Measurements from ENCODE around the gene HS3ST5. TPM values are rescaled to one million over a fixed set of nuclear protein-coding genes. Genes with fewer than 3 reads are reported as not detected.

The HS3ST5 gene
- total RNA-seq, 1 donor from 2014 or later = 1.5 TPM

DNA sequence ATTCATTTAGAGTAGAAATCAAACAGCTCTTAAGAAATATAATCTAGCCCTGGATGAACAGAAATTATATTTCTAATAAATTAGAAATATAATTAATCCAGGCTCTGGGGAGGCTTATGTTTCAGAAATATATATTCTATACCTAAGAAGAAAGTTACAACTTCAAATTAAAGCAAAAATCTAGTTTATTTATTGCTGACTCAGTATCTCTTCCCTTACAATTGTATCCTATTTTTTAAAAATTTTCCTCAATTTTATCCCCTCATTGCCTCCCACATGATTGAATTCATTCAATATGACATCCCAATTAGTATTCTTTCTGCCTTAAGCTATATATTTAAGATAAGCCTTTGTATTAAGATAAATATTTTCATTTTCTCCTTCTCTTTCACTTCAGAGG is 71.4 kb downstream of the HS3ST5 start:
- Mint-ChIP-seq H3K36me3 (ENCODE audit: low read depth, unreplicated experiment) (no peaks in the 10 kb centered on the region), H3K4me3 (ENCODE audit: unreplicated experiment) (no peak overlapping the region), H3K9me3 (ENCODE audit: unreplicated experiment) (no peaks in the 10 kb centered on the region), H3K4me1 (ENCODE audit: low read depth, unreplicated experiment) (no peaks in the 10 kb centered on the region), H3K27me3 (ENCODE audit: low read depth, unreplicated experiment) (no peaks in the 10 kb centered on the region), H3K27ac (ENCODE audit: unreplicated experiment) (no peak overlapping the region)
- Histone ChIP-seq H3K27me3 (ENCODE audit: insufficient read depth, low read length) (no peaks in the 10 kb centered on the region), H3K79me2 (ENCODE audit: insufficient read depth, low read length) (no peaks in the 10 kb centered on the region), H4K20me1 (ENCODE audit: insufficient read depth, low read length) (no peaks in the 10 kb centered on the region), H3K9ac (ENCODE audit: low read length) (no peak overlapping the region), H3K9me3 (ENCODE audit: insufficient read depth, low read depth, low read length) (no peaks in the 10 kb centered on the region), H2AFZ (ENCODE audit: low read depth, low read length) (no peak overlapping the region), H3K4me3 (ENCODE audit: insufficient read depth, low read depth, low read length) (no peak overlapping the region), H3K4me1 (ENCODE audit: insufficient read depth, low read length) (no peaks in the 10 kb centered on the region), H3K36me3 (ENCODE audit: insufficient read depth, low read length) (no peaks in the 10 kb centered on the region), H3K4me2 (ENCODE audit: low read length) (no peak overlapping the region), H3K27ac (ENCODE audit: low read depth, low read length) (no peak overlapping the region)
- FAIRE-seq (no peak), DNase-seq (ENCODE audit: low read depth) (no peak)
- no peak for TF ChIP-seq EZH2 (IDR thresholded peaks at IDR 0.05; ENCODE audit: insufficient read depth, low read length)
- TF ChIP-seq, protein P1, sequence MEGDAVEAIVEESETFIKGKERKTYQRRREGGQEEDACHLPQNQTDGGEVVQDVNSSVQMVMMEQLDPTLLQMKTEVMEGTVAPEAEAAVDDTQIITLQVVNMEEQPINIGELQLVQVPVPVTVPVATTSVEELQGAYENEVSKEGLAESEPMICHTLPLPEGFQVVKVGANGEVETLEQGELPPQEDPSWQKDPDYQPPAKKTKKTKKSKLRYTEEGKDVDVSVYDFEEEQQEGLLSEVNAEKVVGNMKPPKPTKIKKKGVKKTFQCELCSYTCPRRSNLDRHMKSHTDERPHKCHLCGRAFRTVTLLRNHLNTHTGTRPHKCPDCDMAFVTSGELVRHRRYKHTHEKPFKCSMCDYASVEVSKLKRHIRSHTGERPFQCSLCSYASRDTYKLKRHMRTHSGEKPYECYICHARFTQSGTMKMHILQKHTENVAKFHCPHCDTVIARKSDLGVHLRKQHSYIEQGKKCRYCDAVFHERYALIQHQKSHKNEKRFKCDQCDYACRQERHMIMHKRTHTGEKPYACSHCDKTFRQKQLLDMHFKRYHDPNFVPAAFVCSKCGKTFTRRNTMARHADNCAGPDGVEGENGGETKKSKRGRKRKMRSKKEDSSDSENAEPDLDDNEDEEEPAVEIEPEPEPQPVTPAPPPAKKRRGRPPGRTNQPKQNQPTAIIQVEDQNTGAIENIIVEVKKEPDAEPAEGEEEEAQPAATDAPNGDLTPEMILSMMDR (IDR thresholded peaks at IDR 0.05; ENCODE audit: insufficient read depth, low read depth, low read length) = no peak

DNA sequence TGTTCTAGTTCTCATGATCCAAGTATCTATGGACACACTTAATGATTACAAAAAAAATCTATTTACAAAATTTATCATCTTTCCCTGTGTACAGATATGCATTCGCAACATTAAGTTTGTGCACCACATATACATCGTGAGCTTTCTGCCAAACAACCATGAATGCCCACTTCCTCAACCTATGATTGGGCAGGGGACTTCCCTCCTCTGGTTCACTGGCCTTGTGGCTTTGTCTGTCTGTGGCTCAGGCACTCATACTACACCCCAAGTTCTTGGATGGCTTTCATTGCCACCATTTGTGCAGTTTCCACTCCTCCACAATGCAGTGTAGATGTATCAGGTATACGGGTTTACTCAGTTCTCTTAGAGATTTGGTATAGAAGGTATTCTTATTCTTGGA is 74.9 kb downstream of the HS3ST5 start:
- no peak overlapping the region for H3K27ac Mint-ChIP-seq (ENCODE audit: unreplicated experiment)
- Histone ChIP-seq H3K9ac (ENCODE audit: low read length) (no peak overlapping the region), H3K36me3 (ENCODE audit: insufficient read depth, low read length) (no peaks in the 10 kb centered on the region), H3K79me2 (ENCODE audit: insufficient read depth, low read length) (no peaks in the 10 kb centered on the region), H3K9me3 (ENCODE audit: insufficient read depth, low read depth, low read length) (no peaks in the 10 kb centered on the region), H3K27me3 (ENCODE audit: insufficient read depth, low read length) (no peaks in the 10 kb centered on the region), H4K20me1 (ENCODE audit: insufficient read depth, low read length) (no peaks in the 10 kb centered on the region), H3K4me1 (ENCODE audit: insufficient read depth, low read length) (no peaks in the 10 kb centered on the region), H3K27ac (ENCODE audit: low read depth, low read length) (no peak overlapping the region), H3K4me2 (ENCODE audit: low read length) (no peak overlapping the region), H3K4me3 (ENCODE audit: insufficient read depth, low read depth, low read length) (no peak overlapping the region), H2AFZ (ENCODE audit: low read depth, low read length) (no peak overlapping the region)
- no peaks in the 10 kb centered on the region for H3K4me1 Mint-ChIP-seq (ENCODE audit: low read depth, unreplicated experiment)
- FAIRE-seq (no peak), DNase-seq (ENCODE audit: low read depth) (no peak)
- no peak for TF ChIP-seq EZH2 (IDR thresholded peaks at IDR 0.05; ENCODE audit: insufficient read depth, low read length)
- TF ChIP-seq, protein P1 (IDR thresholded peaks at IDR 0.05; ENCODE audit: insufficient read depth, low read depth, low read length) = no peak
- H3K9me3 Mint-ChIP-seq (ENCODE audit: unreplicated experiment) = no peaks in the 10 kb centered on the region
- H3K4me3 Mint-ChIP-seq (ENCODE audit: unreplicated experiment) = no peak overlapping the region
- H3K36me3 Mint-ChIP-seq (ENCODE audit: low read depth, unreplicated experiment) = no peaks in the 10 kb centered on the region
- H3K27me3 Mint-ChIP-seq (ENCODE audit: low read depth, unreplicated experiment) = no peaks in the 10 kb centered on the region

DNA sequence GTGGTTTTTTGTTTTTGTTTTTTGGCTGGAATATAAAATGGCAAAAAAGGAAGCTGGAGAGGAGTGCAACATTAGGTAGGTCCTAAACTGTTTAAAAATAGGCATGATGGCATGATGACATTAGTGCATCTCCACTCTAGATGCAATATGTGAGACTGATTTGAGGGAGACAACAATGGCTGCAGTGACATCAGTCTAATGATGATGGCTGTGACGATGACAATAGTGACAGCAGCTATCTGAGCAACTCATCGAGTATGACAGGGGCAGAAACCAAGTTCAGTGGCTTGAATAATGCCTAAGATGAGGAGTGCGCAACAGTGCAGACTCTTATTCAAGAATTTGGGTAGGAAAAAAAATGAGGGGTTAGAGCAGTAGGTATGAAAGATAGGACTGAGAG is 82.0 kb downstream of the HS3ST5 start:
- H3K79me2 ChIP-seq (ENCODE audit: insufficient read depth, low read length) = no peaks in the 10 kb centered on the region
- no peaks in the 10 kb centered on the region for H3K36me3 Mint-ChIP-seq (ENCODE audit: low read depth, unreplicated experiment)
- no peaks in the 10 kb centered on the region for H3K27me3 Mint-ChIP-seq (ENCODE audit: low read depth, unreplicated experiment)
- H3K4me3 Mint-ChIP-seq (ENCODE audit: unreplicated experiment) = no peak overlapping the region
- H3K9me3 ChIP-seq (ENCODE audit: insufficient read depth, low read depth, low read length) = no peaks in the 10 kb centered on the region
- no peak overlapping the region for H2AFZ ChIP-seq (ENCODE audit: low read depth, low read length)
- H3K4me2 ChIP-seq (ENCODE audit: low read length) = no peak overlapping the region
- H3K4me1 ChIP-seq (ENCODE audit: insufficient read depth, low read length) = no peaks in the 10 kb centered on the region
- H3K27me3 ChIP-seq (ENCODE audit: insufficient read depth, low read length) = no peaks in the 10 kb centered on the region
- TF ChIP-seq, protein P1 (IDR thresholded peaks at IDR 0.05; ENCODE audit: insufficient read depth, low read depth, low read length) = no peak
- no peak for TF ChIP-seq EZH2 (IDR thresholded peaks at IDR 0.05; ENCODE audit: insufficient read depth, low read length)
- no peak overlapping the region for H3K27ac Mint-ChIP-seq (ENCODE audit: unreplicated experiment)
- H3K4me3 ChIP-seq (ENCODE audit: insufficient read depth, low read depth, low read length) = no peak overlapping the region
- DNase-seq (ENCODE audit: low read depth) (no peak), FAIRE-seq (no peak)
- no peaks in the 10 kb centered on the region for H3K36me3 ChIP-seq (ENCODE audit: insufficient read depth, low read length)
- no peaks in the 10 kb centered on the region for H4K20me1 ChIP-seq (ENCODE audit: insufficient read depth, low read length)
- H3K9me3 Mint-ChIP-seq (ENCODE audit: unreplicated experiment) = peaks cover 3% of the 10 kb centered on the region
- no peaks in the 10 kb centered on the region for H3K4me1 Mint-ChIP-seq (ENCODE audit: low read depth, unreplicated experiment)
- no peak overlapping the region for H3K9ac ChIP-seq (ENCODE audit: low read length)
- H3K27ac ChIP-seq (ENCODE audit: low read depth, low read length) = no peak overlapping the region

Measured in astrocyte (in vitro differentiated cells and primary cell).